ENCODE measurements around the gene CD80.

CD80 gene

GRCh38 chr3:119498186-119499011, 61.0 kb downstream of the CD80 start, which contains the start of gene TIMMDC1:
TIMMDC1 (plus strand) TSS chr3:119498547; CDS start chr3:119498734, 187 bp downstream.
- H3K27ac Mint-ChIP-seq = peak within 1 kb of the TSS; percentile 99
- peak within 1 kb of the TSS; percentile 100 for H3K4me3 Mint-ChIP-seq
- peaks cover 37% of the 10 kb centered on the region for H3K4me1 Mint-ChIP-seq
- H3K9me3 Mint-ChIP-seq = no peaks in the 10 kb centered on the region
- H3K27me3 Mint-ChIP-seq = no peaks in the 10 kb centered on the region
- no peaks in the 10 kb centered on the region for H3K36me3 Mint-ChIP-seq

DNA sequence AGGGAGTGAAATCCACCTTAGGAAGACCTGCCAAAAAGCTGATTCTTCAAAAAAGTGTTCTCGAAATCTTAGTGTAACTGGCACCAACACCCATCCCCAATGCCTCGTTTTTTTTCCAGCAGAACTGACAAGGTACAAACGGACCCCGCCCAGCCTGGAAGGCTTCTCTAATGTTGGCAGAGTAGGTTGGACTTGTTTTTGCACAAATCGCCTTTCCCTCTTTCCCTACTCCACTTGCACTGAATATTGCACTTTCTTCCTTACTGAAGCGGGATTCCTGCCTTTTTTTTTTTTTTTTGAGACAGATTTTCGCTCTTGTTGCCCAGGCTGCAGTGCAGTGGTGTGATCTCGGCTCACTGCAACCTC, 61.6 kb downstream of the CD80 start:
- H3K27me3 Mint-ChIP-seq = no peaks in the 10 kb centered on the region
- no peaks in the 10 kb centered on the region for H3K9me3 Mint-ChIP-seq
- H3K36me3 Mint-ChIP-seq = peaks cover under 1% of the 10 kb centered on the region
- peak overlapping the region; percentile 100 for H3K4me3 Mint-ChIP-seq
- peak overlapping the region; percentile 99 for H3K27ac Mint-ChIP-seq
- peaks cover 36% of the 10 kb centered on the region for H3K4me1 Mint-ChIP-seq

DNA sequence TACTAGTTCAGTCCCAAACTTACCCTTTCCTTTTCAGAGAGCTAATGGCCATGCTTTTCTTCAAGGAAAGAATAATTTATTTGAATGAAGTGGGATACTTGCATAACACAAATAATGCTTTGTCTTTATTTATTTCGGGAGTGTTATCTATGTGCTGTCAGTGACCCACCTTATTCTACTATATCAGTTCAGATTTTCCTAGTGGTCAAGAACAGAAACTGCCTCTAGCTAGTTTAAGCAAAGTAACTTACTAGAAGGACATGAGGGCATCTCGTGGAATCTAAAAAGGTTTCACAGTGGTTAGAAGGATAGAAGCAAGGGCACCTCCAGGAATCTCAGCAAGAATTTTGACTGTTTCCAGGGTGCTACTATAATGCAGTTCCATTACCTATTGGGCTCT, 64.8 kb downstream of the CD80 start:
- peaks cover 6% of the 10 kb centered on the region for H3K36me3 Mint-ChIP-seq
- H3K27me3 Mint-ChIP-seq = no peaks in the 10 kb centered on the region
- H3K4me3 Mint-ChIP-seq = no peak overlapping the region
- H3K9me3 Mint-ChIP-seq = no peaks in the 10 kb centered on the region
- H3K27ac Mint-ChIP-seq = no peak overlapping the region
- H3K4me1 Mint-ChIP-seq = peaks cover 13% of the 10 kb centered on the region

DNA sequence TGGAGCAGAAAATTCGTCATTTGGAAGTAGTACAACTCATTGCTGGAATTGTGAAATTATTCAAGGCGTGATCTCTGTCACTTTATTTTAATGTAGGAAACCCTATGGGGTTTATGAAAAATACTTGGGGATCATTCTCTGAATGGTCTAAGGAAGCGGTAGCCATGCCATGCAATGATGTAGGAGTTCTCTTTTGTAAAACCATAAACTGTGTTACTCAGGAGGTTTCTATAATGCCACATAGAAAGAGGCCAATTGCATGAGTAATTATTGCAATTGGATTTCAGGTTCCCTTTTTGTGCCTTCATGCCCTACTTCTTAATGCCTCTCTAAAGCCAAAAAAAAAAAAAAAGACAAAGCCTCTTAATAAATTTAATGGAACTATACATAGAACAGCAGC, 66.6 kb downstream of the CD80 start:
- Mint-ChIP-seq H3K9me3 (no peaks in the 10 kb centered on the region), H3K36me3 (peaks cover 7% of the 10 kb centered on the region), H3K4me1 (peaks cover 5% of the 10 kb centered on the region), H3K27me3 (no peaks in the 10 kb centered on the region), H3K4me3 (no peak overlapping the region), H3K27ac (no peak overlapping the region)

- Mint-ChIP-seq H3K36me3 (peaks cover 7% of the 10 kb centered on the region), H3K27me3 (no peaks in the 10 kb centered on the region), H3K27ac (no peak overlapping the region), H3K4me1 (no peaks in the 10 kb centered on the region), H3K4me3 (no peak overlapping the region), H3K9me3 (no peaks in the 10 kb centered on the region)
Observed at GRCh38 chr3:119492128-119492527, 67.3 kb downstream of the CD80 start.

DNA sequence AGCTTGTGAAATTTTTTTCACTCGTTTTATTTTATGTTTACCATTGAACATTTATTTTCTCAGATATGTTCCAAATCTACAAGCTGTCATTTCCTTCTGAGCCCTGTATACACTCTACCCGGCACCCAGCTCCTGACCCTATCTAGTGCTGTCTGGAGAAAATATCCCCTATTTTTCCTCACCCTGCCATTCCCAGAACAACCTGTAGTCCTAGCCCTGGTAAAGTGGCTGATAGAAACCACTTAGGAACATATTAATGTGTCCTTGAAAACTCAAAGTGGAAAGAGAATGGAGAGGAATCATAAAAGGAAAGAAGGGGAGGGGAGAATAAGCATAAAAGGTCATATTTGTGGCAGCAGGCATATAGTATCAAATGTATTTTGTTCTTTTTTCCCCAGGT, 69.3 kb downstream of the CD80 start:
- Mint-ChIP-seq H3K4me1 (no peaks in the 10 kb centered on the region), H3K27me3 (no peaks in the 10 kb centered on the region), H3K27ac (peak overlapping the region; percentile 77), H3K4me3 (no peak overlapping the region), H3K36me3 (peaks cover 7% of the 10 kb centered on the region), H3K9me3 (no peaks in the 10 kb centered on the region)

DNA sequence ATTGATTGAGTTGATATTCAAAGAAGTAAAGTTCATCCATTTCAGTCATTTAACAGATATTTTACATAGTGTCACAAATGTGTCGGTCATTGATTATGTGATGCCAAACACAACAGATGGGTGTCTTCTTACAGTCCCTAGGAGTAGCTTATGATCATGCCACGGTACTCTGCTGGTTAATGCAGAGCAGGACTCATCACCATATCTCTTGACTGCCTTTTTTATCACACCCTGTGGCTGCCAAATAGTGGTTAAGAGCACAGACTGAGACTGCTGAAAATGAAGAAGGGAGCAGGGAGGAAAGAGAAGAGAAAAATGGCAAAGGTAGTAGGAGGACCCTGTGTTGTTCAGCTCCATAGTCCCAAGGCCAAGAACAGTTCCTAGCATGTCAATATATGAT, 73.9 kb downstream of the CD80 start:
- H3K4me1 Mint-ChIP-seq = no peaks in the 10 kb centered on the region
- H3K4me3 Mint-ChIP-seq = no peak overlapping the region
- H3K27ac Mint-ChIP-seq = peak overlapping the region; percentile 24
- H3K27me3 Mint-ChIP-seq = no peaks in the 10 kb centered on the region
- H3K36me3 Mint-ChIP-seq = peaks cover 7% of the 10 kb centered on the region
- no peaks in the 10 kb centered on the region for H3K9me3 Mint-ChIP-seq

GRCh38 chr3:119483101-119483500, 76.3 kb downstream of the CD80 start:
- Mint-ChIP-seq H3K4me1 (no peaks in the 10 kb centered on the region), H3K9me3 (no peaks in the 10 kb centered on the region), H3K4me3 (no peak overlapping the region), H3K27me3 (no peaks in the 10 kb centered on the region), H3K36me3 (peaks cover 9% of the 10 kb centered on the region), H3K27ac (no peak overlapping the region)

- no peak overlapping the region for H3K27ac Mint-ChIP-seq
- H3K4me3 Mint-ChIP-seq = no peak overlapping the region
- no peaks in the 10 kb centered on the region for H3K27me3 Mint-ChIP-seq
- no peaks in the 10 kb centered on the region for H3K9me3 Mint-ChIP-seq
- peaks cover 11% of the 10 kb centered on the region for H3K36me3 Mint-ChIP-seq
- H3K4me1 Mint-ChIP-seq = no peaks in the 10 kb centered on the region
Observed at GRCh38 chr3:119481079-119481478, 78.3 kb downstream of the CD80 start.

All from activated naive CD4-positive, alpha-beta T cell treated with anti-CD3 and anti-CD28 coated beads, Interleukin-2, amount 50 U/mL, for 24 hours (primary cell).